ENCODE measurements around the gene DLST. TPM values are rescaled to one million over a fixed set of nuclear protein-coding genes. Genes with fewer than 3 reads are reported as not detected.

The DLST gene
- total RNA-seq, 5 donors from 2014 or later (not counting 1 experiment from before 2014, with no cell fraction given), result 88.3 to 128 (median 102) TPM

DNA sequence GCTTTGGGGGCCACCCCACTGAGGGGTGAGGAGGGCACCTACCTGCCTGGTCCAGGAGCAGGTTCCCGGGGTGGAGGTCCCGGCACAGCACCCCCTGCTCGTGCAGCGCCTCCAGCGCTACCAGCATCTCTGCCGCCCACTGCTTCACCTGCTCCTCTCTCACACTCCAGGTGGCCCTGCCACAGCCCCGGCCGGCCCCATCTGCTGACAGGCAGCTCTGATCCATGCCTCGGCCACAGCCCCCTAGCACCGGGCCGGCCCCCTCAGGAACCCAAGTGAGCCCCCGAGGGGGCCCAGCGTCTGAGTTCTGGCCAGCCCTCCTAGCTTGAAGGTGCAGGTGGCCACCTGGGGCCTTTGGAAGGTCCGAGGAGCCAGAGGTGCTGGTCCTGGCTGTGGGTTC is 27.8 kb downstream of the DLST start:
- POLR2A ChIA-PET, result interaction anchor here in 1 of 2 donors (0.5 kb wide), 1 partner anchor 339 kb away, joined by 6 read pairs; no protein-coding TSS in a partner anchor
- no peak overlapping the region for H3K4me3 Mint-ChIP-seq

DNA sequence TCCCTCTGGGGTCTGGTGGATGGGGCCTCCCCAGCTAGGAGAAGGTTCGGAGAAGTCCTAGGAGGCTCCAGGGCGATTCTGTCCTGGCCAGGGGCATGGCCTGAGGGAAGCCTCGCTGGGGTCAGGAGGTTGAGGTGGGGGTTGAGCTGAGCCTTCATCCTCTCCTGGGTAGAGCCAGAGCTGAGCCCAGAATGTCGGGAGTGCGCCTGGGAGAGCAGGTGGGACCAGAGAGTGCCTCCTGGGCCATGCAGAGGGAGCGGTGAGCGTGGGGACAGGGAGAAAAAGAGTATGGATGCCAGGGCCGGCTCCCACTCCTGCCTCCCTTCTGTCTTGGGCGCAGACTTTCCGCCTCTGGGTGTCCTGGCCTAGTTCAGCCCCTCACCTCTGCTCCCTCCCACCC is 28.2 kb downstream of the DLST start:
- H3K27me3 ChIP-seq (replicated peaks in 1 of 2; ENCODE audit: control insufficient read depth in 2 of 2, extremely low read depth in 1 of 2, insufficient read depth in 2 of 2, low read length in 1 of 2), result peaks cover 0 to 3% of the 10 kb centered on the region in 2 experiments

More for the DNA sequence above, 27.8 kb downstream of the DLST start:
- H3K27ac Mint-ChIP-seq, result no peak overlapping the region
- DNase-seq, result no peak
- 92% methylated on average over 11 of the region's 14 CpGs for WGBS (ENCODE audit: insufficient coverage)
- CTCF ChIA-PET, result interaction anchor here (0.5 to 1.4 kb wide), 3 partner anchors 12 to 306 kb away, joined by 3 to 10 read pairs (median 3); no protein-coding TSS in a partner anchor
- Histone ChIP-seq H3K4me3 (ENCODE audit: control insufficient read depth in 1 of 2, extremely low read depth in 1 of 2, low read length in 1 of 2) (no peak overlapping the region), H3K27me3 (replicated peaks in 1 of 2; ENCODE audit: control insufficient read depth in 2 of 2, extremely low read depth in 1 of 2, insufficient read depth in 2 of 2, low read length in 1 of 2) (peaks cover 0 to 3% of the 10 kb centered on the region in 2 experiments), H3K4me1 (ENCODE audit: control insufficient read depth in 1 of 2, extremely low read depth in 1 of 2, insufficient read depth in 2 of 2, low read length in 2 of 2) (peaks cover 0 to 17% of the 10 kb centered on the region in 2 experiments), H3K9me3 (no peaks in the 10 kb centered on the region), H3K27ac (ENCODE audit: low read length) (no peak overlapping the region), H3K36me3 (ENCODE audit: control insufficient read depth in 2 of 2, extremely low read depth in 1 of 2, insufficient read depth in 1 of 2, low read length in 1 of 2) (peaks cover 0 to 9% of the 10 kb centered on the region in 2 donors)
- no peaks in the 10 kb centered on the region for H3K36me3 Mint-ChIP-seq
- peaks cover 0 to 11% (median 10%) of the 10 kb centered on the region in 3 donors for H3K4me1 Mint-ChIP-seq
- H3K27me3 Mint-ChIP-seq, result no peaks in the 10 kb centered on the region
- no peak for ATAC-seq (replicated peaks in 1 of 4)
- H3K9me3 Mint-ChIP-seq, result no peaks in the 10 kb centered on the region

GRCh38 chr14:74910556-74910955 is 28.8 kb downstream of the DLST start:
- Histone ChIP-seq H3K9me3 (no peaks in the 10 kb centered on the region), H3K27ac (ENCODE audit: low read length) (no peak overlapping the region), H3K4me3 (ENCODE audit: control insufficient read depth in 1 of 2, extremely low read depth in 1 of 2, low read length in 1 of 2) (no peak overlapping the region), H3K4me1 (ENCODE audit: control insufficient read depth in 1 of 2, extremely low read depth in 1 of 2, insufficient read depth in 2 of 2, low read length in 2 of 2) (peaks cover 0 to 14% of the 10 kb centered on the region in 2 experiments), H3K36me3 (ENCODE audit: control insufficient read depth in 2 of 2, extremely low read depth in 1 of 2, insufficient read depth in 1 of 2, low read length in 1 of 2) (peaks cover 0 to 3% of the 10 kb centered on the region in 2 donors), H3K27me3 (replicated peaks in 1 of 2; ENCODE audit: control insufficient read depth in 2 of 2, extremely low read depth in 1 of 2, insufficient read depth in 2 of 2, low read length in 1 of 2) (peaks cover 0 to 3% of the 10 kb centered on the region in 2 experiments)
- peaks cover 0 to 8% (median 7%) of the 10 kb centered on the region in 3 donors for H3K4me1 Mint-ChIP-seq
- POLR2A ChIA-PET, result no interaction called here
- H3K9me3 Mint-ChIP-seq, result no peaks in the 10 kb centered on the region
- WGBS (ENCODE audit: insufficient coverage), result 84% methylated on average over 8 of the region's 10 CpGs
- CTCF ChIA-PET, result interaction anchor here (0.5 to 1.4 kb wide), 6 partner anchors 11 to 154 kb away, joined by 3 to 5 read pairs (median 4); no protein-coding TSS in a partner anchor
- H3K27ac Mint-ChIP-seq, result no peak overlapping the region
- ATAC-seq (replicated peaks in 1 of 4), result no peak
- no peaks in the 10 kb centered on the region for H3K27me3 Mint-ChIP-seq
- no peak overlapping the region for H3K4me3 Mint-ChIP-seq
- no peak for DNase-seq
- H3K36me3 Mint-ChIP-seq, result no peaks in the 10 kb centered on the region

More for the DNA sequence above, 28.2 kb downstream of the DLST start:
- Histone ChIP-seq H3K4me3 (ENCODE audit: control insufficient read depth in 1 of 2, extremely low read depth in 1 of 2, low read length in 1 of 2) (no peak overlapping the region), H3K36me3 (ENCODE audit: control insufficient read depth in 2 of 2, extremely low read depth in 1 of 2, insufficient read depth in 1 of 2, low read length in 1 of 2) (peaks cover 0 to 5% of the 10 kb centered on the region in 2 donors), H3K9me3 (no peaks in the 10 kb centered on the region), H3K27ac (ENCODE audit: low read length) (no peak overlapping the region), H3K4me1 (ENCODE audit: control insufficient read depth in 1 of 2, extremely low read depth in 1 of 2, insufficient read depth in 2 of 2, low read length in 2 of 2) (peaks cover 0 to 17% of the 10 kb centered on the region in 2 experiments)
- whole genome bisulfite sequencing (ENCODE audit: insufficient coverage), result 90% methylated on average over 8 of the region's 10 CpGs
- POLR2A ChIA-PET, result no interaction called here
- ATAC-seq (replicated peaks in 1 of 4), result no peak
- Mint-ChIP-seq H3K36me3 (no peaks in the 10 kb centered on the region), H3K4me1 (peaks cover 0 to 11% (median 9%) of the 10 kb centered on the region in 3 donors), H3K4me3 (no peak overlapping the region), H3K9me3 (no peaks in the 10 kb centered on the region), H3K27me3 (no peaks in the 10 kb centered on the region), H3K27ac (no peak overlapping the region)
- CTCF ChIA-PET, result interaction anchor here (0.5 to 1.4 kb wide), 4 partner anchors 12 to 155 kb away, joined by 3 to 5 read pairs (median 3); no protein-coding TSS in a partner anchor
- no peak for DNase-seq

DNA sequence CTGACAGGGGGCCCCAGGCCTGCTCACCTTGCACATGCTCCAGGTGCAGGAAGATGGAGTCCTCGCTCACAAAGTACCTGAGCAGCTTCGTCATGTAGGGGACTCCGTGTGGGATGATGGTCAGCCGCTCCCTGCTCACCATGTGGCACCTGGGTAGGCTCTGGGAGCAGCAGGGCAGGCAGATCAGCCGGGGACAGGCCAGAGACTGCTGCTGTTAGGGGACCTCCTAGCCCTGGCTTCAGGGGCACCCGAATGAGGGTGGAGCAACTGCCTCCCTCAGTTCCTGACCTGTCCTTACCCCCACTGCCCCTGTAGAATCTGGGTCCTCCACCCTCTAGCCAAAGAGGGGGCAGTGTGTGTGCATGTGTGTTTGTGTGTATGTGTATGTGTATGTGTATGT is 29.5 kb downstream of the DLST start:
- H3K4me1 Mint-ChIP-seq, result peaks cover 0 to 5% (median 3%) of the 10 kb centered on the region in 3 donors
- H3K36me3 Mint-ChIP-seq, result no peaks in the 10 kb centered on the region
- peaks cover 0 to 8% of the 10 kb centered on the region in 2 experiments for H3K4me1 ChIP-seq (ENCODE audit: control insufficient read depth in 1 of 2, extremely low read depth in 1 of 2, insufficient read depth in 2 of 2, low read length in 2 of 2)
- no peaks in the 10 kb centered on the region for H3K9me3 ChIP-seq
- no peak for ATAC-seq (replicated peaks in 1 of 4)
- no peak overlapping the region for H3K4me3 ChIP-seq (ENCODE audit: control insufficient read depth in 1 of 2, extremely low read depth in 1 of 2, low read length in 1 of 2)
- no peak overlapping the region for H3K4me3 Mint-ChIP-seq
- H3K27me3 Mint-ChIP-seq, result no peaks in the 10 kb centered on the region
- no peak overlapping the region for H3K27ac Mint-ChIP-seq
- H3K27ac ChIP-seq (ENCODE audit: low read length), result no peak overlapping the region
- POLR2A ChIA-PET, result no interaction called here
- DNase-seq, result no peak
- WGBS (ENCODE audit: insufficient coverage), result 75% methylated on average over 5 of the region's 6 CpGs
- H3K36me3 ChIP-seq (ENCODE audit: control insufficient read depth in 2 of 2, extremely low read depth in 1 of 2, insufficient read depth in 1 of 2, low read length in 1 of 2), result peaks cover 0 to 2% of the 10 kb centered on the region in 2 donors
- no peaks in the 10 kb centered on the region for H3K9me3 Mint-ChIP-seq
- peaks cover 0 to 3% of the 10 kb centered on the region in 2 experiments for H3K27me3 ChIP-seq (replicated peaks in 1 of 2; ENCODE audit: control insufficient read depth in 2 of 2, extremely low read depth in 1 of 2, insufficient read depth in 2 of 2, low read length in 1 of 2)
- CTCF ChIA-PET, result interaction anchor here in 1 of 2 donors (1.4 kb wide), 1 partner anchor 52 kb away, joined by 3 read pairs; no protein-coding TSS in a partner anchor

DNA sequence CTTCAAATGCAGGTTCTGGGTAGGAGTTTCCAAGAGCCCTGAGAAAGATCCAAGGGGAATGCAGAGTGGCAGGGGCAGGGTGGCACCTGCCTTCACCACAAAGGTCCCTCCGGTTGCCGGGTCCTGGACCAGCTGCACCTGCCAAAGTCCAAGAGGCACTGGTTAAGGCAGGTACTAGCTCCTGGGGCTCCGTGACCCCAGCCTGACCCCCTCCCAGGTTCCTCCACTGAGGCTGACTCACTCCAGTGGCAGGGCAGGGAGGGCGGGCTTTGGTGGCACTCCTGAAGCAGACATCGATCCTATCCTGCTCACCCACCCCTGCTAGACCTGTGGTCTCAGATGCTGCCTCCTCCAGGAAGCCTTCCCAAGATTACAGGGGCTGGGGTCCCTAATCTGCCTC is 30.0 kb downstream of the DLST start:
- WGBS (ENCODE audit: insufficient coverage), result 94% methylated on average over 5 of the region's 5 CpGs
- Mint-ChIP-seq H3K9me3 (no peaks in the 10 kb centered on the region), H3K4me3 (no peak overlapping the region), H3K4me1 (peaks cover 0 to 5% (median 3%) of the 10 kb centered on the region in 3 donors), H3K27ac (no peak overlapping the region), H3K27me3 (no peaks in the 10 kb centered on the region), H3K36me3 (no peaks in the 10 kb centered on the region)
- ChIA-PET POLR2A (no interaction called here), CTCF (no interaction called here)
- Histone ChIP-seq H3K4me3 (ENCODE audit: control insufficient read depth in 1 of 2, extremely low read depth in 1 of 2, low read length in 1 of 2) (no peak overlapping the region), H3K9me3 (no peaks in the 10 kb centered on the region), H3K36me3 (ENCODE audit: control insufficient read depth in 2 of 2, extremely low read depth in 1 of 2, insufficient read depth in 1 of 2, low read length in 1 of 2) (no peaks in the 10 kb centered on the region), H3K4me1 (ENCODE audit: control insufficient read depth in 1 of 2, extremely low read depth in 1 of 2, insufficient read depth in 2 of 2, low read length in 2 of 2) (peaks cover 0 to 8% of the 10 kb centered on the region in 2 experiments), H3K27ac (ENCODE audit: low read length) (no peak overlapping the region), H3K27me3 (replicated peaks in 1 of 2; ENCODE audit: control insufficient read depth in 2 of 2, extremely low read depth in 1 of 2, insufficient read depth in 2 of 2, low read length in 1 of 2) (peaks cover 0 to 3% of the 10 kb centered on the region in 2 experiments)
- no peak for DNase-seq
- ATAC-seq (replicated peaks in 1 of 4), result no peak

DNA sequence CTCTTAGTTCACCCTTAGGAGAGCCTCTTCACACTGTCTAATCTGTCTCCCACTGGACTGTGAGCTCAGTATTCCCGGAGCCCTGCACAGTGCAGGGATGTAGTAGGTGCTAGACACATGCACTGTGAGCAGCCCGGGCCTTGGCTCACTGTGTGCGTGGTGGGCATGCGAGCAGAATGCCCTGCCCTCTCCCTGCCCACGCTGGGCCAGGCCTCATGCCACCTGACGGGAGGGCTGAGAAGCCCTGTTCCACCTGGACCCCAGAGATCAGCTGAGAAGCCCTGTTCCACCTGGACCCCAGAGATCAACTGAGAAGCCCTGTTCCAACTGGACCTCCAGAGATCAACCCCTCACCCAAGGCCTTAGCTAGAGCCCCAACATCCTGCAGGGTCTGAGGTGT is 30.4 kb downstream of the DLST start:
- Histone ChIP-seq H3K4me3 (ENCODE audit: control insufficient read depth in 1 of 2, extremely low read depth in 1 of 2, low read length in 1 of 2) (no peak overlapping the region), H3K27me3 (replicated peaks in 1 of 2; ENCODE audit: control insufficient read depth in 2 of 2, extremely low read depth in 1 of 2, insufficient read depth in 2 of 2, low read length in 1 of 2) (peaks cover 0 to 3% of the 10 kb centered on the region in 2 experiments), H3K36me3 (ENCODE audit: control insufficient read depth in 2 of 2, extremely low read depth in 1 of 2, insufficient read depth in 1 of 2, low read length in 1 of 2) (no peaks in the 10 kb centered on the region), H3K27ac (ENCODE audit: low read length) (no peak overlapping the region), H3K9me3 (no peaks in the 10 kb centered on the region), H3K4me1 (ENCODE audit: control insufficient read depth in 1 of 2, extremely low read depth in 1 of 2, insufficient read depth in 2 of 2, low read length in 2 of 2) (peaks cover 0 to 4% of the 10 kb centered on the region in 2 experiments)
- no peaks in the 10 kb centered on the region for H3K27me3 Mint-ChIP-seq
- ATAC-seq (replicated peaks in 1 of 4) (no peak), DNase-seq (no peak)
- H3K9me3 Mint-ChIP-seq, result no peaks in the 10 kb centered on the region
- ChIA-PET POLR2A (no interaction called here), CTCF (no interaction called here)
- H3K36me3 Mint-ChIP-seq, result no peaks in the 10 kb centered on the region
- H3K27ac Mint-ChIP-seq, result no peak overlapping the region
- peaks cover 0 to 3% (median 2%) of the 10 kb centered on the region in 3 donors for H3K4me1 Mint-ChIP-seq
- 83% methylated on average over 4 of the region's 6 CpGs for WGBS (ENCODE audit: insufficient coverage)
- H3K4me3 Mint-ChIP-seq, result no peak overlapping the region
